Ovary (tissue), 9 donors: Measurements from ENCODE around the gene EMC6. TPM values are rescaled to one million over a fixed set of nuclear protein-coding genes. Genes with fewer than 3 reads are reported as not detected.
A peak's percentile ranks its signal among the peaks of the same experiment; 100 is the strongest.

Source experiments
- DNase-seq, 5 donors: peaks; one replicate each; pipeline ENCODE4 v3.0.0-alpha.2; 2019 to 2020
- H3K27ac ChIP-seq, 2 donors: fragments of 200-600 bp; one replicate each; pipeline versions ENCODE4 v1.5.1 to v1.8.0; 2019 to 2022
- H3K27me3 ChIP-seq: fragments of 200-600 bp; one replicate; pipeline ENCODE4 v1.8.0; 2022
- H3K36me3 ChIP-seq: fragments of 200-600 bp; sonication (generic); one replicate; pipeline ENCODE4 v1.5.1; 2019
- H3K4me1 ChIP-seq: one replicate; pipeline ENCODE4 v1.8.1; 2013; ENCODE audit warnings: mild to moderate bottlenecking, moderate library complexity; ENCODE audit not compliant: insufficient read depth
- H3K4me3 ChIP-seq: fragments of 200-600 bp; sonication (generic); one replicate; pipeline ENCODE4 v1.5.1; 2017
- H3K9me3 ChIP-seq, 2 donors: fragments of 200-600 bp in 1 of 2; sonication (generic) in 1 of 2; one replicate each; pipeline versions ENCODE4 v1.5.1 to v1.8.1; 2013 to 2019; ENCODE audit warnings: mild to moderate bottlenecking in 1 of 2, moderate library complexity in 1 of 2
- CTCF ChIP-seq, 3 donors: fragments of 450-650 bp in 2 of 3; fragments of 200-600 bp in 1 of 3; IDR thresholded peaks; one replicate each; pipeline versions ENCODE4 v1.5.1 to v1.8.0; 2016 to 2022; ENCODE audit warnings: antibody characterized with exemption in 3 of 3, mild to moderate bottlenecking in 1 of 3
- EP300 ChIP-seq: sonication (generic); formaldehyde crosslinking; IDR thresholded peaks from one replicate; pipeline ENCODE4 v1.6.1; 2017; ENCODE audit warnings: antibody characterized with exemption
- POLR2A ChIP-seq: fragments of 450-650 bp; IDR thresholded peaks from one replicate; pipeline ENCODE4 v1.6.1; 2017; ENCODE audit warnings: antibody characterized with exemption, mild to moderate bottlenecking, moderate library complexity
- WGBS, 3 donors: extraction: QIAGEN DNeasy Blood & Tissue Kit in 1 of 3; methylation state at CpG; one replicate each; pipeline versions ENCODE4 v1.1.5 to v1.1.7; 2013 to 2017; 5-methylcytosine and 5-hydroxymethylcytosine counted together
- intact Hi-C, 4 donors: fragments of 100-400 bp; cut with DNase I; formaldehyde crosslinking; loops; one replicate each; pipeline versions ENCODE4 v1.11.0 to v1.15.1; 2022 to 2023
- polyA plus RNA-seq, 2 donors: library from polyadenylated mRNA; stranded (reverse); fragments of 200-250 nt in 1 of 2; fragments of 350-450 nt in 1 of 2; fragmentation: Illumina TruSeq in 1 of 2; extraction: RNeasy Lipid Tissue Mini Kit (QIAGEN cat#74804) in 1 of 2; gene quantifications; one replicate each; pipeline ENCODE4 v1.2.3, GENCODE V29; 2013 to 2014
- total RNA-seq, 7 donors: library from RNA; depleted of rRNA in 2 of 7; stranded (reverse); fragments of >200 nt in 2 of 7; fragmentation: NEBNext Ultra II Directional in 3 of 7; extraction: Animal tissue kit (Norgen Biotek cat#: 25700) in 3 of 7; gene quantifications; one replicate each; pipeline versions ENCODE4 v1.1.0 to v1.2.4, GENCODE V29; 2016 to 2023
- donor health status: DM: no; HTN: no; CAD: no; lungs with moderate emphysema.
- donor health status: DM: no; HTN: no; CAD: no.
- donor health status: Bipolar disorder and iron deficiency.
- donor health status: DM: yes; HTN: yes; CAD: no.
- donor health status: DM: no; HTN: no; CAD: no.
- donor health status: DM: yes; HTN: yes; CAD: no.

EMC6 gene
- total and polyA plus RNA-seq, 9 donors, result 7.6 to 38.9 (median 20.5) TPM

- H3K27ac ChIP-seq, result no peak overlapping the region
- no peaks in the 10 kb centered on the region for H3K27me3 ChIP-seq
- intact Hi-C loops, result no loop called here
- 75 to 76% (median 75%) methylated on average over 20 of the region's 20 CpGs for WGBS, 3 donors
- H3K36me3 ChIP-seq, result no peaks in the 10 kb centered on the region
- no peak for DNase-seq
- no peak overlapping the region for H3K4me3 ChIP-seq
- TF ChIP-seq CTCF (IDR thresholded peaks at IDR 0.05), result no peak
- no peak for TF ChIP-seq POLR2A
- TF ChIP-seq EP300, result no peak
- H3K4me1 ChIP-seq, result no peaks in the 10 kb centered on the region
- H3K9me3 ChIP-seq, result no peaks in the 10 kb centered on the region
These were observed 13.0 kb downstream of the EMC6 start for GRCh38 chr17:3681565-3681964.

GRCh38 chr17:3682033-3682432, 13.4 kb downstream of the EMC6 start:
- no peak overlapping the region for H3K27ac ChIP-seq
- no peaks in the 10 kb centered on the region for H3K9me3 ChIP-seq
- intact Hi-C loops, result no loop called here
- 86 to 89% (median 87%) methylated on average over 12 of the region's 12 CpGs for WGBS, 3 donors
- no peak for TF ChIP-seq POLR2A
- no peak for TF ChIP-seq EP300
- TF ChIP-seq CTCF (IDR thresholded peaks at IDR 0.05), result no peak
- no peaks in the 10 kb centered on the region for H3K4me1 ChIP-seq
- H3K27me3 ChIP-seq, result no peaks in the 10 kb centered on the region
- no peaks in the 10 kb centered on the region for H3K36me3 ChIP-seq
- DNase-seq, result no peak
- H3K4me3 ChIP-seq, result no peak overlapping the region

- Histone ChIP-seq H3K4me1 (no peaks in the 10 kb centered on the region), H3K27me3 (no peaks in the 10 kb centered on the region), H3K4me3 (no peak overlapping the region), H3K36me3 (no peaks in the 10 kb centered on the region), H3K27ac (no peak overlapping the region), H3K9me3 (no peaks in the 10 kb centered on the region)
- no peak for DNase-seq
- intact Hi-C loops, result no loop called here
- TF ChIP-seq EP300 (no peak), CTCF (IDR thresholded peaks at IDR 0.05) (peak; percentile 18 to 33 (median 22)), POLR2A (no peak)
- 35 to 40% (median 36%) methylated on average over 10 of the region's 10 CpGs for WGBS, 3 donors
These were observed 14.5 kb downstream of the EMC6 start for GRCh38 chr17:3683054-3683511.

GRCh38 chr17:3685174-3685573, 16.6 kb downstream of the EMC6 start:
- no peaks in the 10 kb centered on the region for H3K9me3 ChIP-seq
- WGBS, 3 donors, result 16 to 22% (median 17%) methylated on average over 13 of the region's 13 CpGs
- no peak overlapping the region for H3K4me3 ChIP-seq
- intact Hi-C loops, result no loop called here
- DNase-seq, result no peak
- no peaks in the 10 kb centered on the region for H3K4me1 ChIP-seq
- no peak overlapping the region for H3K27ac ChIP-seq
- TF ChIP-seq CTCF (IDR thresholded peaks at IDR 0.05) (no peak), EP300 (no peak), POLR2A (no peak)
- no peaks in the 10 kb centered on the region for H3K27me3 ChIP-seq
- H3K36me3 ChIP-seq, result no peaks in the 10 kb centered on the region
